HG02973 (cell line): ENCODE results near the gene FARS2.

Source experiments
- ATAC-seq: cut with Tn5 transposase; IDR thresholded peaks from one replicate; pipeline ENCODE4 v1.9.1; 2021; ENCODE audit warnings: moderate library complexity; ENCODE audit not compliant: unreplicated experiment

Gene FARS2

GRCh38 chr6:5248302-5249098 lies 12.8 kb upstream of the FARS2 start:
- no peak for ATAC-seq

GRCh38 chr6:5249451-5250122 lies 11.7 kb upstream of the FARS2 start:
- ATAC-seq = no peak

- no peak for ATAC-seq
Observed at GRCh38 chr6:5250451-5250850, 10.9 kb upstream of the FARS2 start.

DNA sequence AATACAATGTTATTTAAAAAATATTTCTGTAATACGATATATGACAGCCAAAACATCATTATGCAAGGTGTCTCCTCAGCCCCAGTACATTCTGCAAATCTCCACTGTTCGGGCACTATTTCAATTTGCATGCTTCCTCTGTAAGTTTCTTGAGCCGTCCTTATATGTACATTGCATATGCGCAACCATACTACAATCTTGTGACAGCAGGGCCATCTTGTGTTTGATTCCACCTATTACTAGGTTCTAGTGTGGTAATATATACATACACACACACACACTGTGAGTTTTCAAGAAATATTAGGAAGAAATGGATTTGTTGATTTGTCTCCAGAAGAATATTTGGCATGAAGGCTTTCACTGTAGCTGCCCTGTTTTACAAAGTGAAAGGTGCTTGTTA lies 10.4 kb upstream of the FARS2 start:
- ATAC-seq = no peak

DNA sequence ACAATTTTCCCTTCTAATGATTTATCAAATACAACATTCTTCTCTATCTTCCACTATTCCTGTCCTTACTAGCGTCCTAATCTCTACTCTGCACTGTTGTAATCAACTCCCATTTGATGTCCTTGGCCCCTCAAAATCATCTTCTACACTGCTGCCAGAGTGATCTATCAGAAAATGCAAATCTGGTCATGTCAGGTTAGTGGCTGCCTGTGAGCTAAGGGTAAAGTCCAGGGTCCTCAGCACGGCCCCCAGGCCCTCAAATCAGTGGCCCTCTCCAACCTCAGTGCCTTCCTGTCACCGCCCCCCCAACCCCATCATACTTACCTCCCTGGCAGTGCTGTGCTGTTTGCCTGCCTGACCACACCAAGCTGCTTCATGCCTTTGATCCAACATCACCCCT lies 4.4 kb upstream of the FARS2 start:
- ATAC-seq = no peak

GRCh38 chr6:5257400-5257799 lies 3.9 kb upstream of the FARS2 start:
- no peak for ATAC-seq

DNA sequence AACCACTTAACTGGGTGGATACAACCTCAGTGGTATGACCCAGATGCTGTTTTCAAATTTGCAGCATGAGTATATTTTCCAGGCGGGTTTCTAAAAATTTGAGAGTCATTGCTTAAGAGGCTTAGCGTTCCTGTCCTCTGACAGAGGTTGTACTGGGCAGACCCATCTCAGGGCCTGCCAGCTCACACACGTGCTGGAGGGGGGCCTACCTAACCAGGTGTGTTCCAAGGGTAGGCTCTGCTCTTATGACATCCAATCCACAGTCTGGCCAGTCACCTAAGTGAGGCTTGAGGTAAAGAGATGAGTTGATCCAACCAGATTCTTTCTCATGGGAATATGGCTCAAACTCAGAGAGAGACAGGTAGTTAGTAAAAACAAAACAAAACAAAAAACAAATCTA lies 1.9 kb upstream of the FARS2 start:
- ATAC-seq = no peak

DNA sequence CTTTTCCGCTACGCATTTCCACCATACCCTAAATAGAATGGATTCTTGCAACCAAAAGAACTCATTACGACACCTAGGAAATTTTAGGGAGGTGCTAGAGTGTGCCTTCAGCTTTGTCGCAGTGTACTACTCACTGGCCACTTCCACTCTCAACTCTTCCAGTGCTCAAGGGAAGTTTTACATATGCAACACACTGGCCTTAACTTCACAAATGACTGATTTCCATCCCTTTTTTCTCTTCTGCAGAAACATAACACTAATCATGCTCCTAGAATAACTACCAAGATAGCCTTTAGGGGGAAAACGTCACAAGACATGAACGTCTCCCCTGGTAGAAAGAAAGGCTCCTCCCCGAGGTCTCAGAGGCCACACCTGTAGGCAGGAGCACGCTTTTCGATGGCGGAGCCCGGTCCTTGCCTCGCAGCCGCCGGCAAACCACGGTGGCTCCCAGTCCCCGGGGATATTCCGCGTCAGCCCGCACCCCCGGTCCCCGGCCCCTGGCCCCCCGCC lies 1.1 kb upstream of the FARS2 start:
- peak; percentile 72 for ATAC-seq

- ATAC-seq = peak; percentile 1
Observed at GRCh38 chr6:5261545-5262109, 314 bp downstream of the FARS2 start.

DNA sequence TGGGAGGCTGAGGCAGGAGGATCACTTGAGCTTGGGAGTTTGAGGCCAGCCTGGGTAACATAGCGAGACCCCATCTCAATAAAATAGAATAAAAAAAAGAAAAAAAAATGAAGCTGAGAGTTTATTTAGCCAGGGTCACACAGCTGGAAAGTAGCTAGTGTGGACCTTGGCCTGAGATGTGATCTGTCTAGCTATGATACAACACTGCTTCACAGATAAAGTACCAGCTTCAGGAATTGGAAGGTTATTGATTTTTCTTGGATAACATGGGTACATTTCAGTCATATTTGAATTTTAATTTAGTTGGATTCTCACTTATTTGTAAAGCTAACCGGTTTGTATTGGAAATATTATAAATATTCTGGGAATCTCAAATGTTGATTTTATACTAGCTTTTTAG lies 5.1 kb downstream of the FARS2 start:
- ATAC-seq = no peak

GRCh38 chr6:5270093-5270680 lies 8.9 kb downstream of the FARS2 start:
- no peak for ATAC-seq

GRCh38 chr6:5271926-5272325 lies 10.6 kb downstream of the FARS2 start:
- no peak for ATAC-seq

DNA sequence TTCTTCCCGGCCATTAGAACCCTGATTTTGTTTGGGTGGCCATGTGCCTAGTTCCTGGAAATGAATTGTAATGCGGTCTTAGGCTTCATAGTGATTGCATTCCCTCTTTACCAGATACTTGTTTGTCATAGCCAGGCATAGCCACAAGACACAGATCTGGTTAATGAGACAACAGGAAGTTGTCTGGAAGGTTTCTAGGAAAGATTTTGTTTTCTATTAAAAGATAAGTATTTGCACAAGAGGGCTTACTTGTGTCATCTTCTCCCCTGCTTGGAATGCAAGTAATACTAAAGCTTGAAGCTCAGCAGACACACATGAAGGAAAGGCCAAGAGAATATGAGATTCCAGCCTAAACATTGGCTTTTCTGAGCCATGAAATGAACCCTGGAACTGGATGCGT lies 12.9 kb downstream of the FARS2 start:
- ATAC-seq = no peak

GRCh38 chr6:5275497-5275896 lies 14.2 kb downstream of the FARS2 start:
- ATAC-seq = no peak

GRCh38 chr6:5276581-5276980 lies 15.3 kb downstream of the FARS2 start:
- no peak for ATAC-seq

GRCh38 chr6:5277589-5277988 lies 16.3 kb downstream of the FARS2 start:
- no peak for ATAC-seq

GRCh38 chr6:5278047-5278446 lies 16.7 kb downstream of the FARS2 start:
- no peak for ATAC-seq

DNA sequence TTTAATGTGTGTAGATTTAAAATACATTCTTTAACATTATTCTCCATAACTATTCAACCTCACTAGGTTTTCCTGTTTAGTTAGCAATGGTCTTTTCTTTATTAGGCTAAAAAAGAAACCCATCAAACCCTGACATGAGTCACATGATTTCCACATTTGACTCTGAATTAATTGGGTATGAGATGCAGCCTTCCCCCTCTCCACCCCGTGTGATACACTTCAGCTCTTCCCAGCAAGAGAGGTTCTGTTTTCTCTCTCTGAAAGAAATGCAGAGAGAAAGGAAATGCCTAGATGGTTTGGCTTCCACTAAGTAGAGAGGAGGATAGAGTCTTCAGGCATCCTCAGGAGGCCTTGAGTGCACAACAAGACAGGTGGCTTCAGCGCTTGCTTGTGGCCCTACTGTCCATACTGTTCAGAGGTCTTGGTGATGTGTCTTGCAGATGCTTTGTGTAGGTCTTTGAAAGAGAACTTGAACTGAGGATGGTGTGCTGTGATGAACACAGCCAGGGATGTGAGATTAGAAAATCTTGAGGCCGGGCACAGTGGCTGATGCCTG lies 17.3 kb downstream of the FARS2 start:
- ATAC-seq = no peak

- no peak for ATAC-seq
Observed at GRCh38 chr6:5279891-5280338, 18.6 kb downstream of the FARS2 start.

GRCh38 chr6:5280920-5281319 lies 19.6 kb downstream of the FARS2 start:
- ATAC-seq = no peak

- no peak for ATAC-seq
Observed at GRCh38 chr6:5282191-5282623, 20.9 kb downstream of the FARS2 start.
